ENCODE data around the gene FTSJ1. TPM values are rescaled to one million over a fixed set of nuclear protein-coding genes. Genes with fewer than 3 reads are reported as not detected.

FTSJ1 gene
- total RNA-seq, 1 experiment from 2014 or later, result 61.3 TPM

GRCh38 chrX:48473704-48473990, 2.4 kb upstream of the FTSJ1 start:
- no peak overlapping the region for H3K4me3 ChIP-seq (ENCODE audit: low read depth, low read length, poor library complexity, severe bottlenecking)
- no peaks in the 10 kb centered on the region for H3K9me3 ChIP-seq (ENCODE audit: low read depth, low read length, poor library complexity, severe bottlenecking)
- CTCF ChIA-PET, result interaction anchor here (0.6 kb wide), 1 partner anchor 105 kb away, joined by 3 read pairs; no protein-coding TSS in a partner anchor
- TF ChIP-seq CTCF (conservative IDR thresholded peaks at IDR 0.05; ENCODE audit: low read depth, low read length) (no peak), EZH2 (IDR thresholded peaks at IDR 0.05; ENCODE audit: borderline replicate concordance, low read depth, low read length, poor library complexity, severe bottlenecking) (no peak)
- peak overlapping the region; percentile 70 for H3K27ac ChIP-seq (ENCODE audit: low read depth, low read length, poor library complexity, severe bottlenecking)
- POLR2A ChIA-PET (ENCODE audit: low non-redundant PET), result no interaction called here
- DNase-seq (ENCODE audit: low spot score), result no peak
- no peaks in the 10 kb centered on the region for H3K36me3 ChIP-seq (ENCODE audit: insufficient read depth, low read length, poor library complexity, severe bottlenecking)
- intact Hi-C loops (cut with micrococcal nuclease; ENCODE audit: unreplicated experiment), result no loop called here
- no peaks in the 10 kb centered on the region for H3K27me3 ChIP-seq (replicated peaks; ENCODE audit: insufficient read depth, low read depth, low read length, poor library complexity)
- peaks cover 9% of the 10 kb centered on the region for H3K4me1 ChIP-seq (ENCODE audit: insufficient read depth, low read length, poor library complexity, severe bottlenecking)
- BruUV-seq (replicated peaks), result no TSS peak

- peak; percentile 47 for TF ChIP-seq CTCF (conservative IDR thresholded peaks at IDR 0.05; ENCODE audit: low read depth, low read length)
- TF ChIP-seq EZH2 (IDR thresholded peaks at IDR 0.05; ENCODE audit: borderline replicate concordance, low read depth, low read length, poor library complexity, severe bottlenecking), result no peak
- ChIA-PET POLR2A (ENCODE audit: low non-redundant PET) (no interaction called here), CTCF (interaction anchor here (0.6 to 0.7 kb wide), 2 partner anchors 19 to 105 kb away, joined by 3 to 5 read pairs; no protein-coding TSS in a partner anchor)
- intact Hi-C loops (cut with micrococcal nuclease; ENCODE audit: unreplicated experiment), result no loop called here
- H3K4me1 ChIP-seq (ENCODE audit: insufficient read depth, low read length, poor library complexity, severe bottlenecking), result peaks cover 9% of the 10 kb centered on the region
- peak; percentile 65 for DNase-seq (ENCODE audit: low spot score)
- no peak overlapping the region for H3K4me3 ChIP-seq (ENCODE audit: low read depth, low read length, poor library complexity, severe bottlenecking)
- peak overlapping the region; percentile 70 for H3K27ac ChIP-seq (ENCODE audit: low read depth, low read length, poor library complexity, severe bottlenecking)
- no TSS peak for BruUV-seq (replicated peaks)
- H3K36me3 ChIP-seq (ENCODE audit: insufficient read depth, low read length, poor library complexity, severe bottlenecking), result no peaks in the 10 kb centered on the region
- no peaks in the 10 kb centered on the region for H3K27me3 ChIP-seq (replicated peaks; ENCODE audit: insufficient read depth, low read depth, low read length, poor library complexity)
- no peaks in the 10 kb centered on the region for H3K9me3 ChIP-seq (ENCODE audit: low read depth, low read length, poor library complexity, severe bottlenecking)
These were observed 1.9 kb upstream of the FTSJ1 start for GRCh38 chrX:48474127-48474526.

DNA sequence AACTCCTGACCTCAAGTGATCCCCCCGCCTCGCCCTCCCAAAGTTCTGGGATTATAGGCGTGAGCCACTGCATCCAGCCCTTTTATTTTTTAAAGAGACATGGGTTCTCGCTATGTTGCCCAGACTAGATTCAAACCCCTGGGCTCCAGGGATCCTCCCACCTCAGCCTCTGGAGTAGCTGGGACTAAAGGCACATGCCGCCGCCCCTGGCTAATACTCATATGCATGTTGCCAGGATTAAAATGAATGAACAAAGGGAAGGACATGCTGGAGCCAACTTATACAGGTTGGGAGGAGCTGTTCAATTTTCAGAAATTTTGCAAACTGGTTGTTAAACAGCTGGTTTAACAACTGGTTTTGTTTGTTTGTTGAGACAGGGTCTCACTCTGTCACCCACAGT, 1.4 kb upstream of the FTSJ1 start:
- no TSS peak for BruUV-seq (replicated peaks)
- peak overlapping the region; percentile 81 for H3K4me3 ChIP-seq (ENCODE audit: low read depth, low read length, poor library complexity, severe bottlenecking)
- ChIA-PET CTCF (interaction anchor here (0.7 kb wide), 1 partner anchor 19 kb away, joined by 5 read pairs; no protein-coding TSS in a partner anchor), POLR2A (ENCODE audit: low non-redundant PET) (interaction anchor here (0.5 kb wide), 1 partner anchor 572 kb away, joined by 4 read pairs; no protein-coding TSS in a partner anchor)
- peaks cover 9% of the 10 kb centered on the region for H3K4me1 ChIP-seq (ENCODE audit: insufficient read depth, low read length, poor library complexity, severe bottlenecking)
- no peaks in the 10 kb centered on the region for H3K9me3 ChIP-seq (ENCODE audit: low read depth, low read length, poor library complexity, severe bottlenecking)
- H3K27me3 ChIP-seq (replicated peaks; ENCODE audit: insufficient read depth, low read depth, low read length, poor library complexity), result no peaks in the 10 kb centered on the region
- no peaks in the 10 kb centered on the region for H3K36me3 ChIP-seq (ENCODE audit: insufficient read depth, low read length, poor library complexity, severe bottlenecking)
- intact Hi-C loops (cut with micrococcal nuclease; ENCODE audit: unreplicated experiment), result no loop called here
- no peak for DNase-seq (ENCODE audit: low spot score)
- no peak overlapping the region for H3K27ac ChIP-seq (ENCODE audit: low read depth, low read length, poor library complexity, severe bottlenecking)
- TF ChIP-seq CTCF (conservative IDR thresholded peaks at IDR 0.05; ENCODE audit: low read depth, low read length) (no peak), EZH2 (IDR thresholded peaks at IDR 0.05; ENCODE audit: borderline replicate concordance, low read depth, low read length, poor library complexity, severe bottlenecking) (no peak)

Measured in A673 (cell line).